PFSK-1 (cell line): Measurements from ENCODE around the gene SPIRE1.

Source experiments
- FOXP2 ChIP-seq: optimal IDR thresholded peaks from 2 replicates; pipeline ENCODE3; 2011; ENCODE audit warnings: borderline replicate concordance, control low read depth, inconsistent platforms; ENCODE audit not compliant: insufficient read depth; ENCODE audit errors: extremely low read length, extremely low read depth
- POLR2AphosphoS5 ChIP-seq: IDR thresholded peaks from 2 replicates; pipeline ENCODE4 v1.6.1; 2012; ENCODE audit warnings: low read depth, mild to moderate bottlenecking, control low read depth, low read length, moderate library complexity
- SIN3A ChIP-seq: IDR thresholded peaks from 2 replicates; pipeline ENCODE4 v1.6.1; 2012; ENCODE audit warnings: mild to moderate bottlenecking, low read length, moderate library complexity, borderline replicate concordance; ENCODE audit not compliant: insufficient read depth
- TAF1 ChIP-seq: IDR thresholded peaks from 2 replicates; pipeline ENCODE4 v1.6.1; 2012; ENCODE audit warnings: low read length, control low read depth, borderline replicate concordance; ENCODE audit not compliant: insufficient read depth
- TF ChIP-seq, protein P1 (sequence below), 2 experiments: IDR thresholded peaks; 2 replicates each; pipeline versions ENCODE4 v1.6.1 to v1.8.0; 2011 to 2012; ENCODE audit warnings: low read depth in 2 of 2, low read length in 2 of 2, control low read depth in 1 of 2, inconsistent platforms in 1 of 2, mild to moderate bottlenecking in 1 of 2, moderate library complexity in 1 of 2; ENCODE audit not compliant: insufficient read depth in 1 of 2

SPIRE1 gene

DNA sequence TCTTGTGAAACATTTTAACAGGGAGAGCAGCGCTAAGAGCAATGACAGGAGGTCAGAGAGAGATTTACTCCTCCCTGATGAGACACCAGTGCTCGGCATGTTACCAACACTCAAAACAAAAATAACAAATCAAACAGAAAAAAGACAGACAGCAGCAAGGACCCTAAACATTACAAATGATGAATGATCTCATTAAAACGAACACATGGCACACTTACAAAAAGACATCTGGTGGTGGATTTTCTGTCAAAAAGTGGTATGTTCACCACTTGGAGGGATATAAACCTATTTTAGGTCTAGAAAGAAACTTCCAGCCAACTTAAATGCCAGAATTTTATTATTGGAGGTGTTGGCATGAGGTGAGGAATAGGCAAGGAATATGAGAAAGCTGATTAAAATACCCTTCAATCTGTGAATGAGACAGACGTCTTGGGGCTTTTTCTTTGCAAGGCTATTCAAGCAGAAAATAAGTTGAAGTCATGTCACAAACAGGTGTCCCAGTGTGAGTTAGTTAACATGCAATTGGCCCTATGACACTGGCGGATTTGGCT is 137.4 kb downstream of the SPIRE1 start:
- TF ChIP-seq FOXP2 (no peak), POLR2AphosphoS5 (no peak), TAF1 (no peak)

GRCh38 chr18:12518832-12519531 is 138.9 kb downstream of the SPIRE1 start:
- TF ChIP-seq FOXP2 (no peak), POLR2AphosphoS5 (no peak), TAF1 (no peak), SIN3A (no peak)
- TF ChIP-seq, protein P1, sequence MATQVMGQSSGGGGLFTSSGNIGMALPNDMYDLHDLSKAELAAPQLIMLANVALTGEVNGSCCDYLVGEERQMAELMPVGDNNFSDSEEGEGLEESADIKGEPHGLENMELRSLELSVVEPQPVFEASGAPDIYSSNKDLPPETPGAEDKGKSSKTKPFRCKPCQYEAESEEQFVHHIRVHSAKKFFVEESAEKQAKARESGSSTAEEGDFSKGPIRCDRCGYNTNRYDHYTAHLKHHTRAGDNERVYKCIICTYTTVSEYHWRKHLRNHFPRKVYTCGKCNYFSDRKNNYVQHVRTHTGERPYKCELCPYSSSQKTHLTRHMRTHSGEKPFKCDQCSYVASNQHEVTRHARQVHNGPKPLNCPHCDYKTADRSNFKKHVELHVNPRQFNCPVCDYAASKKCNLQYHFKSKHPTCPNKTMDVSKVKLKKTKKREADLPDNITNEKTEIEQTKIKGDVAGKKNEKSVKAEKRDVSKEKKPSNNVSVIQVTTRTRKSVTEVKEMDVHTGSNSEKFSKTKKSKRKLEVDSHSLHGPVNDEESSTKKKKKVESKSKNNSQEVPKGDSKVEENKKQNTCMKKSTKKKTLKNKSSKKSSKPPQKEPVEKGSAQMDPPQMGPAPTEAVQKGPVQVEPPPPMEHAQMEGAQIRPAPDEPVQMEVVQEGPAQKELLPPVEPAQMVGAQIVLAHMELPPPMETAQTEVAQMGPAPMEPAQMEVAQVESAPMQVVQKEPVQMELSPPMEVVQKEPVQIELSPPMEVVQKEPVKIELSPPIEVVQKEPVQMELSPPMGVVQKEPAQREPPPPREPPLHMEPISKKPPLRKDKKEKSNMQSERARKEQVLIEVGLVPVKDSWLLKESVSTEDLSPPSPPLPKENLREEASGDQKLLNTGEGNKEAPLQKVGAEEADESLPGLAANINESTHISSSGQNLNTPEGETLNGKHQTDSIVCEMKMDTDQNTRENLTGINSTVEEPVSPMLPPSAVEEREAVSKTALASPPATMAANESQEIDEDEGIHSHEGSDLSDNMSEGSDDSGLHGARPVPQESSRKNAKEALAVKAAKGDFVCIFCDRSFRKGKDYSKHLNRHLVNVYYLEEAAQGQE (IDR thresholded peaks at IDR 0.05; ENCODE audit: insufficient read depth in 1 of 2, low read depth in 2 of 2, low read length in 2 of 2): no peak

DNA sequence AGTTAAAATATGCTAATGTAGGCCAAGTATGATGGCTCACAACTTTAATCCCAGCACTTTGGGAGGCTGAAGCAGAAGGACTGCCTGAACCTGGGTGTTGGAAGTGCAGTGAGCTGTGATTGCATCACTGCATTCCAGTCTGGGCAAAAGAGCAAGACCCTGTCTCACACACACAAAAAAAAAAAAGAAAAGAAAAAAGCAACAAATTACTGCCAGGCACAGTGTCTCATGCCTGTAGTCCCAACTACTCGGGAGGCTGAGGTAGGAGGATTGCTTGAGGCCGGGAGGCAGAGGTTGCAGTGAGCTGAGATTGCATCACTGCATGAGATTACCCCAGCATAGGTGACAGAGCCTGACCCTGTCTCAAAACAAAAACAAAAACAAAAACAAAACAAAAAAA is 139.6 kb downstream of the SPIRE1 start:
- TF ChIP-seq FOXP2: no peak
- TF ChIP-seq, protein P1 (IDR thresholded peaks at IDR 0.05; ENCODE audit: insufficient read depth in 1 of 2, low read depth in 2 of 2, low read length in 2 of 2): no peak
- TF ChIP-seq SIN3A: no peak
- no peak for TF ChIP-seq POLR2AphosphoS5
- TF ChIP-seq TAF1: no peak

- TF ChIP-seq, protein P1 (IDR thresholded peaks at IDR 0.05; ENCODE audit: insufficient read depth in 1 of 2, low read depth in 2 of 2, low read length in 2 of 2): no peak
- TF ChIP-seq POLR2AphosphoS5 (no peak), TAF1 (no peak), SIN3A (no peak), FOXP2 (no peak)
Observed at GRCh38 chr18:12517142-12517825, 140.6 kb downstream of the SPIRE1 start.

DNA sequence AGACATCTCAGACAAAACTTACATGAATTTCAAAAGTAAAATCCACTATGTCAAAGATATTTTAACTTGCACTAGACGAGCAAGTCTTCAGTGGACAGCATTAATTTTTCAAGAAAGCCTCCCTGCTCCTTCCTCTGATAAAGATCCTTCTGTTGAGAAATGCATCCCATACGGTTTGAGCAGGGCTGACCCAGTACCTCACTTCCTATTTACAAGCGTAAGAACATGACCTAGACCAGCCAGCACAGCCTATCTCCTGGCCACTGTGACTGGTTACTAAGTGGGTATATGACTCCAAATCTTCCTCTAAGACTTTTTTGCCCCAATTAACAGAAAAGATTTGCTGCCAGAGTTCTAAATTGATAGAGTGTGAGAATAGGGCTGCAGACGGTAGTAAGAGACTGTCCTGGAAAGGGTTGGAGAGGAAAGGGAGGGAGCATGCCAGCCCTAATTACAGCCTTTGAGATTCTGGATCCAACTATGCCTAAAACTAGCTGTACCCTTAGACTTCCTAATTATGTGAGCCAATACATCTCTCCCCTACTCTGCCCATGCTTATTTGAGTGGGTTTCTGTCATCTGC is 141.8 kb downstream of the SPIRE1 start:
- TF ChIP-seq POLR2AphosphoS5: no peak
- no peak for TF ChIP-seq FOXP2
- TF ChIP-seq, protein P1 (IDR thresholded peaks at IDR 0.05; ENCODE audit: insufficient read depth in 1 of 2, low read depth in 2 of 2, low read length in 2 of 2): no peak
- TF ChIP-seq SIN3A: no peak
